Muscle of leg (tissue), 11 donors: ENCODE results near the gene PRDM16. TPM values are rescaled to one million over a fixed set of nuclear protein-coding genes. Genes with fewer than 3 reads are reported as not detected.

ENCODE experiments used
- DNase-seq: peaks from one replicate; pipeline ENCODE4 v3.0.0; 2013
- H3K27ac ChIP-seq: one replicate; pipeline ENCODE4 v1.5.1; 2013; ENCODE audit warnings: mild to moderate bottlenecking, low read length, control low read depth
- H3K27me3 ChIP-seq: one replicate; pipeline ENCODE4 v1.6.1; 2013; ENCODE audit warnings: low read length; ENCODE audit not compliant: control insufficient read depth, insufficient read depth
- H3K36me3 ChIP-seq: one replicate; pipeline ENCODE4 v1.6.1; 2013; ENCODE audit warnings: low read length; ENCODE audit not compliant: control insufficient read depth, insufficient read depth
- H3K4me1 ChIP-seq: one replicate; pipeline ENCODE4 v1.6.1; 2013; ENCODE audit warnings: low read length; ENCODE audit not compliant: control insufficient read depth, insufficient read depth
- H3K4me3 ChIP-seq: one replicate; pipeline ENCODE4 v1.5.1; 2013; ENCODE audit warnings: low read length, control low read depth
- H3K9me3 ChIP-seq: replicated peaks from 2 replicates; pipeline ENCODE4 v1.6.1; 2013; ENCODE audit warnings: low read depth, low read length; ENCODE audit not compliant: control insufficient read depth
- WGBS: methylation state at CpG from one replicate; pipeline ENCODE4 v1.1.5; 2013; ENCODE audit warnings: missing lambda C conversion rate; ENCODE audit not compliant: insufficient coverage; 5-methylcytosine and 5-hydroxymethylcytosine counted together
- polyA plus RNA-seq, 8 donors: library from polyadenylated mRNA; unstranded; fragments of 120-200 nt; gene quantifications; one replicate each; pipeline versions ENCODE4 v1.2.1 to v1.2.3, GENCODE V29; 2013; ENCODE audit warnings: inconsistent platforms in 1 of 8, low replicate concordance in 1 of 8; ENCODE audit not compliant: insufficient read length in 8 of 8, insufficient read depth in 1 of 8
- total RNA-seq: library from RNA; stranded (reverse); fragments of 120-200 nt; gene quantifications from one replicate; pipeline ENCODE4 v1.2.4, GENCODE V29; 2013

The PRDM16 gene
- total and polyA plus RNA-seq, 9 donors = 0.43 to 1.9 (median 0.95) TPM

- Histone ChIP-seq H3K4me3 (no peak overlapping the region), H3K36me3 (no peaks in the 10 kb centered on the region), H3K27me3 (peaks cover 73% of the 10 kb centered on the region), H3K9me3 (no peaks in the 10 kb centered on the region), H3K4me1 (peaks cover 15% of the 10 kb centered on the region), H3K27ac (no peak overlapping the region)
- no peak for DNase-seq
- 73% methylated on average over 9 of the region's 11 CpGs for WGBS
These were observed 327.4 kb downstream of the PRDM16 start for GRCh38 chr1:3396411-3396810.

GRCh38 chr1:3397311-3397710 lies 328.3 kb downstream of the PRDM16 start:
- DNase-seq = no peak
- Histone ChIP-seq H3K9me3 (no peaks in the 10 kb centered on the region), H3K27ac (no peak overlapping the region), H3K4me1 (peaks cover 17% of the 10 kb centered on the region), H3K36me3 (no peaks in the 10 kb centered on the region), H3K27me3 (peaks cover 64% of the 10 kb centered on the region), H3K4me3 (no peak overlapping the region)
- 38% methylated on average over 10 of the region's 17 CpGs for WGBS

DNA sequence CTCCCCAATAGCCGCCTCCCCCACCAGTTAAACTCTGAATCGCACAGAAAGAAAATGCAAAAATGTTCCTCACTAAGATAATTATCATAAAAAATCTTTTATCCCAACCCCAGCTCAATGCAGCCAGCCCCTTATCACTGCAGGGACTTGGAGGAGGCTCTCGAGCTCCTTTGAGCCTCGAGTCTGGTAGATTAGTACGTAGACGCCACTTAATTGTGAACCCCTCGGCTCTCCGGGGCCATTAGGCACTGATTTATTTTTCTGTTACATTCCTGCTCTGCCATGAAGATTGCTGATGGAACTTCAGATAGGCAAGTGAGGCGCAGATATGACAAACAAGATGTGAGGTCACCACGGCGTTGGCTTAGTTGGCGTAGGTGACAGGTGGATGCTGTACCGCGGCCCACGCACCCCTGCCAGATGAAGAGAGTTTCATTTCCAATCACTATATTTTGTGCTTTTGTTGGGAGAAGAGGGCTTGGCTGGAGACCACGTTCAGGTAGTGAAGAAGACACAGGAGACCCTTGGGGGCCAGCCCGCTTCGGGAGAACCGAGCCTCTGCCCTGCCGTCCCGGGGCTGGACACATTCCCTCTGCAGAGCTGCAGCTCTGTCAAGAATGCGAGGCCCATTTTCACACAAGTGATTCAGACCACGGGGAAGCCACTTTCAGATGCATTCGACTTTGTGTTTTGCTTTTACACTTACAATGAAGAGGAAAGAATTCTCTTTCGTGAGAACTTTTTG lies 329.6 kb downstream of the PRDM16 start:
- DNase-seq = no peak
- Histone ChIP-seq H3K27me3 (peaks cover 54% of the 10 kb centered on the region), H3K4me3 (no peak overlapping the region), H3K27ac (no peak overlapping the region), H3K36me3 (no peaks in the 10 kb centered on the region), H3K4me1 (peaks cover 12% of the 10 kb centered on the region), H3K9me3 (no peaks in the 10 kb centered on the region)
- 85% methylated on average over 17 of the region's 25 CpGs for WGBS

DNA sequence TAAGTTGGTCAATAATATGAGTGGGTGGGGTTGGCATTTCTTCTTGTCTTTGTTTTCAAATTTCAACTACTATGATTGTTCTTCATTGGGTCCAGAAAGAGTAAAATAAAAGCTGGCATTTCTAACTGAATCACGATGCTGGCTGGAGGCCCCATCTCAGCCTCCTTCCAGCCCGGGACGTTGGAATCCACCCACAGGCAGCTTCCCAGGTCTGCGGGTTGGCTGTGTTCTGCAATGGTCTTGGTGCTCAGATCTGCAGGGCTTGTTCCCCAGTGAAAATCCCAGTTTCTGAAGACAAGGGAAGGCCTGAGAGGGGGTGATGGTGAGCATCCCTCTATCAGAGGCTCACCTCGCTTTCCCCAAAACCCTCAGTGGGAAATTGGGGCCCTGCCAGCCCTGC lies 330.7 kb downstream of the PRDM16 start:
- H3K27me3 ChIP-seq = peaks cover 48% of the 10 kb centered on the region
- 52% methylated on average over 2 of the region's 5 CpGs for WGBS
- H3K4me3 ChIP-seq = no peak overlapping the region
- peaks cover 4% of the 10 kb centered on the region for H3K4me1 ChIP-seq
- no peaks in the 10 kb centered on the region for H3K36me3 ChIP-seq
- no peak overlapping the region for H3K27ac ChIP-seq
- H3K9me3 ChIP-seq = no peaks in the 10 kb centered on the region
- peak; percentile 16 for DNase-seq

DNA sequence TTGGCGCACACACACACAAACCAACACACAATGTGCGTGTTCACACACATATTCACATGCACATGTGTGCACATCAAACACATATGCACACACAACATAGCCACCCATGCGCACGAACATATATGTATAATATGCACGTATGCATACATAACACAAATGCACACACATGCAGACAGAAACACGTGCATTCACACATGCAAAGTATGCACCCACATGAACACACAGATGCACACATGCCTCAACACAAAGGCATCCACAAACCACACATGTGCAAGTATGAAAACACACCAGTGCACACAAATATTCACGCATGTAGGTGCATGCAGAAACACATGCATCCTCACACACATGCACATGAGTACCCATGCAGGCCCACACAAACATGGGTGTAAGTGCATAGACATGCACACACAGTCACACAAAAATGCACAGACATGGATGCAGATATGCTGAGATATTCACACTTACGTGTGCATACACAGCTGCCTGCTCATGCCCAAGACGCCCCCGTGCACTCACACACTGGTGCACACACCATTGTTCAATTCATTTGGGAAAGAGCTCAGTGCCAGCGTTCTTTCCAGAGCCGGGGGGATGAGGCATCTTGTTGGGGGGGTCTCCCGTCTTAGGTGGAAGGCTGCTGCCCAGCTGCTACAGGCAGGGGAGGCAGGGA lies 332.7 kb downstream of the PRDM16 start:
- H3K4me3 ChIP-seq = no peak overlapping the region
- peaks cover 29% of the 10 kb centered on the region for H3K27me3 ChIP-seq
- no peaks in the 10 kb centered on the region for H3K9me3 ChIP-seq
- no peak overlapping the region for H3K27ac ChIP-seq
- 91% methylated on average over 9 of the region's 13 CpGs for WGBS
- peaks cover 4% of the 10 kb centered on the region for H3K4me1 ChIP-seq
- H3K36me3 ChIP-seq = no peaks in the 10 kb centered on the region
- no peak for DNase-seq

DNA sequence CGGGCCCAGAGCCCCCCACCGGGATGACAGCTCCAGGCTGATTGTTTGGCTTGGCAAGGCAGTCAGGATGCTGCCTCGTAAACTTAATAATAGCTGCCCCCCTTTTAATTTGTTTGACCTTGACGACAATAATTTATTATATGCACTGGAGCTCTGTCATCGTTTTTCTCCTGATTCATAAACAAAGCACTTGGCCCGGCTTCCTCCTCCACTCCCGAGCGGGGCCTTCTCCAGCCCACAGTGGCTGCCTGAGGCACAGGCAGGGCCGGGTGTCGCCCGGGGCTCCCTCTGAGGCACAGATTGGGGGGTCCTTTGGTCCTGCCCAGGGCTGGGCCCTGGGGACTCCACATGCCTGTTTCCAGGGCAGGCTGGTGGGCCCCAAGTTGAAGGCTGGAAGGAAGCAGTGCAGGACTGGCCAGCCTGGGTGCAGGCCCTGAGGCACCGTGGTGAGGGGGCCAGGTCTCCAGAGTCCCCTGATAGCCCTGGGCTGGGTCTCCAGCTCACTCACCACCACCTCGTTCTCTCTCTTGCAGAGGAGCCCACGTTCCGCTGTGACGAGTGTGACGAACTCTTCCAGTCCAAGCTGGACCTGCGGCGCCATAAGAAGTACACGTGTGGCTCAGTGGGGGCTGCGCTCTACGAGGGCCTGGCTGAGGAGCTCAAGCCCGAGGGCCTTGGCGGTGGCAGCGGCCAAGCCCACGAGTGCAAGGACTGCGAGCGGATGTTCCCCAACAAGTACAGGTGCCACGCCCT lies 333.4 kb downstream of the PRDM16 start:
- no peaks in the 10 kb centered on the region for H3K36me3 ChIP-seq
- H3K9me3 ChIP-seq = no peaks in the 10 kb centered on the region
- H3K4me1 ChIP-seq = peaks cover 4% of the 10 kb centered on the region
- H3K4me3 ChIP-seq = no peak overlapping the region
- H3K27me3 ChIP-seq = peaks cover 22% of the 10 kb centered on the region
- no peak overlapping the region for H3K27ac ChIP-seq
- 58% methylated on average over 24 of the region's 29 CpGs for WGBS
- no peak for DNase-seq

GRCh38 chr1:3403011-3403345 lies 334.0 kb downstream of the PRDM16 start:
- Histone ChIP-seq H3K9me3 (no peaks in the 10 kb centered on the region), H3K27me3 (peaks cover 22% of the 10 kb centered on the region), H3K36me3 (no peaks in the 10 kb centered on the region), H3K4me3 (no peak overlapping the region), H3K27ac (no peak overlapping the region), H3K4me1 (peaks cover 4% of the 10 kb centered on the region)
- DNase-seq = no peak
- 53% methylated on average over 7 of the region's 12 CpGs for WGBS

DNA sequence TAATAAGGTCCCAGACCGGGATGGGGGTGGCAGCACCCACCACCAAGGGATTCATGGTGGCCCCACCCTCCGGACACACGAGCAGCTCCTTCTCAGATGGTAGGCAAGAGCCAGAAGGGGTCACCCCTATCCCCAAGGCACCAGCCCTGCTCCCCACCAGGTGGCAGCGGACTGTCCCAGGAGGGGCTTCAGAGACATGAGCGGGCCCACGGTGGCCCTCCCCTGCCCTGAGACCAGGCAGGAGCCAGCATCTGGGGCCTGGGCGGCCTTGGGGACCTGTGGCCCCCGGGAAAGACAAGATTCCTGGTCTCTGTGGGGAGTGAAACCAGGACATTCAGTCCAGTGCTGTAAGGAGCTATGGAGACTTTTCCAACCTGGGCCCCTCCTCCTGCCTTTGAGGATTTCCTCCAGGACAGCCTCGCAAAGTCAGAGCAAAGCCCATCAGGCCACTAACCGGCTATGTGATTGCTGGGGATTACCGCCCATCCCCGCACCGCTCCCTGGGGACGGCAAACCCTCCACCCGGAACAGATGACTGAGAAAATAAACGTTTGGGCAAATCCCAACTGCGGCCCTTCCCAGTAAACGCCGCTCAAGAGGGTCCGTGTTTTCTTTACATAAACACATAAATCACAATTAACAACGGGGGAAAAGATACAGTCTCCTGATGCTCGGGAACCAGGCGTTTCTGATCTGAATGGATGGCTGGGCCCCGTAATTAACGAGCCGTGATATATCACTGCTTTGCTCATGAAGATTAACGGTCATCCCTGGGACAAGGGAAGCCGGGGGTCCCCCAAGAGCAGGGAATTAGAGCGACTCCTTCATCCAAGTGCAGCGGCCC lies 334.6 kb downstream of the PRDM16 start:
- H3K9me3 ChIP-seq = no peaks in the 10 kb centered on the region

GRCh38 chr1:3404301-3404700 lies 335.3 kb downstream of the PRDM16 start:
- Histone ChIP-seq H3K4me3 (no peak overlapping the region), H3K9me3 (no peaks in the 10 kb centered on the region), H3K27me3 (peaks cover 15% of the 10 kb centered on the region), H3K4me1 (peaks cover 4% of the 10 kb centered on the region), H3K27ac (no peak overlapping the region), H3K36me3 (no peaks in the 10 kb centered on the region)
- DNase-seq = no peak
- 88% methylated on average over 12 of the region's 12 CpGs for WGBS

More for the DNA sequence above, 334.6 kb downstream of the PRDM16 start:
- no peak for DNase-seq
- no peak overlapping the region for H3K4me3 ChIP-seq
- H3K36me3 ChIP-seq = no peaks in the 10 kb centered on the region
- 27% methylated on average over 27 of the region's 30 CpGs for WGBS
- peaks cover 4% of the 10 kb centered on the region for H3K4me1 ChIP-seq
- peaks cover 21% of the 10 kb centered on the region for H3K27me3 ChIP-seq
- H3K27ac ChIP-seq = no peak overlapping the region
